Endothelial cell of umbilical vein (primary cell): ENCODE data around the gene SPATA31D4. TPM values are rescaled to one million over a fixed set of nuclear protein-coding genes. Genes with fewer than 3 reads are reported as not detected.

Experiments
- BruUV-seq: library from RNA; stranded (reverse); fragments of 400-500 nt; replicated peaks from 2 replicates; lab custom pipeline; 2021; lab: Mats Ljungman, UMichigan
- CTCF ChIA-PET: fragments of 300-600, 350-600 bp; sonication (Branson Sonifier 250); formaldehyde crosslinking; loops from one replicate; lab custom pipeline; 2021; ENCODE audit warnings: antibody characterized with exemption, inconsistent platforms; lab: Charles Lee
- POLR2A ChIA-PET: fragments of 300-600, 350-600 bp; sonication (Branson Sonifier 250); formaldehyde crosslinking; loops from one replicate; lab custom pipeline; 2021; ENCODE audit warnings: antibody characterized with exemption, inconsistent platforms; lab: Charles Lee
- DNase-seq: peaks from one replicate; pipeline ENCODE4 v3.0.0-alpha.2; 2011; ENCODE audit warnings: low read depth, low spot score
- FAIRE-seq: peaks from 2 replicates; lab custom pipeline; 2011; peaks lifted over from hg19 to GRCh38; lab: Jason Lieb, UNC
- H2AFZ ChIP-seq: 2 replicates; pipeline ENCODE4 v1.6.0; 2012; ENCODE audit warnings: low read depth, low read length, control low read depth, inconsistent platforms
- H3K27ac ChIP-seq: 2 replicates; pipeline ENCODE4 v1.5.1; 2011; ENCODE audit warnings: low read depth, mild to moderate bottlenecking, control low read depth, low read length, moderate library complexity; ENCODE audit not compliant: insufficient read depth
- H3K27me3 ChIP-seq, 2 experiments: 2 replicates each; pipeline versions ENCODE4 v1.6.0 to v1.6.1; 2011; ENCODE audit warnings: low read length in 2 of 2, mixed read lengths in 1 of 2; ENCODE audit not compliant: control insufficient read depth in 2 of 2, insufficient read depth in 2 of 2
- H3K36me3 ChIP-seq, 2 experiments: 2 replicates in 1 of 2; 3 replicates in 1 of 2; pipeline ENCODE4 v1.5.1; 2011; ENCODE audit warnings: low read length in 2 of 2, mild to moderate bottlenecking in 1 of 2, moderate library complexity in 1 of 2; ENCODE audit not compliant: control insufficient read depth in 2 of 2, insufficient read depth in 2 of 2; ENCODE audit errors: extremely low read depth in 1 of 2
- H3K4me1 ChIP-seq: 3 replicates; pipeline ENCODE4 v1.5.1; 2011; ENCODE audit warnings: mild to moderate bottlenecking, low read length; ENCODE audit not compliant: control insufficient read depth, insufficient read depth; ENCODE audit errors: extremely low read depth
- H3K4me2 ChIP-seq: 2 replicates; pipeline ENCODE4 v1.6.1; 2011; ENCODE audit warnings: low read length, control low read depth, mixed read lengths; ENCODE audit not compliant: insufficient read depth
- H3K4me3 ChIP-seq, 3 experiments: fragments of 200-600 bp in 1 of 3; sonication (generic), shearing (Covaris generic) in 1 of 3; replicated peaks in 1 of 3; 2 replicates each; pipeline ENCODE4 v1.5.1; 2011 to 2016; ENCODE audit warnings: control low read depth in 3 of 3, low read length in 3 of 3, mild to moderate bottlenecking in 2 of 3, inconsistent platforms in 1 of 3, low read depth in 1 of 3, moderate library complexity in 1 of 3; ENCODE audit not compliant: insufficient read depth in 1 of 3
- H3K79me2 ChIP-seq: 2 replicates; pipeline ENCODE4 v1.6.0; 2012; ENCODE audit warnings: low read length, inconsistent platforms; ENCODE audit not compliant: control insufficient read depth, insufficient read depth
- H3K9ac ChIP-seq: replicated peaks from 2 replicates; pipeline ENCODE3; 2011; ENCODE audit warnings: low read length, control low read depth; ENCODE audit not compliant: insufficient read depth; ENCODE audit errors: extremely low read depth
- H3K9me1 ChIP-seq: replicated peaks from 3 replicates; pipeline ENCODE4 v1.6.0; 2011; ENCODE audit warnings: mild to moderate bottlenecking, low read length; ENCODE audit not compliant: control insufficient read depth, insufficient read depth; ENCODE audit errors: extremely low read depth
- H3K9me3 ChIP-seq: replicated peaks from 2 replicates; pipeline ENCODE4 v1.5.1; 2012; ENCODE audit warnings: low read length, inconsistent platforms; ENCODE audit not compliant: control insufficient read depth, insufficient read depth
- H4K20me1 ChIP-seq: replicated peaks from 2 replicates; pipeline ENCODE3; 2011; ENCODE audit warnings: mild to moderate bottlenecking, low read length; ENCODE audit not compliant: control insufficient read depth, insufficient read depth; ENCODE audit errors: extremely low read depth
- EZH2 ChIP-seq: IDR thresholded peaks from 2 replicates; pipeline ENCODE4 v1.6.1; 2012; ENCODE audit warnings: borderline replicate concordance, low read depth, mild to moderate bottlenecking, moderate library complexity, low read length, inconsistent platforms; ENCODE audit not compliant: severe bottlenecking
- FOS ChIP-seq: IDR thresholded peaks from 2 replicates; pipeline ENCODE4 v1.6.1; 2011; ENCODE audit warnings: mild to moderate bottlenecking, low read length, moderate library complexity, borderline replicate concordance; ENCODE audit not compliant: insufficient read depth
- GATA2 ChIP-seq: IDR thresholded peaks from 2 replicates; pipeline ENCODE4 v1.7.0; 2011; ENCODE audit warnings: low read depth, mild to moderate bottlenecking, moderate library complexity, mixed read lengths, low read length; ENCODE audit not compliant: insufficient read length, insufficient read depth
- JUN ChIP-seq: IDR thresholded peaks from 2 replicates; pipeline ENCODE4 v1.6.1; 2011; ENCODE audit warnings: borderline replicate concordance, low read depth; ENCODE audit not compliant: insufficient read length, insufficient read depth
- MYC ChIP-seq: IDR thresholded peaks from one replicate; pipeline ENCODE4 v1.6.1; 2011; ENCODE audit warnings: mild to moderate bottlenecking, low read depth, low read length
- POLR2A ChIP-seq: IDR thresholded peaks from 2 replicates; pipeline ENCODE4 v1.6.1; 2012; ENCODE audit warnings: low read depth, mild to moderate bottlenecking, control low read depth, low read length
- POLR2AphosphoS5 ChIP-seq: IDR thresholded peaks from 2 replicates; pipeline ENCODE4 v1.6.1; 2012; ENCODE audit warnings: low read depth, mild to moderate bottlenecking, control low read depth, low read length, moderate library complexity; ENCODE audit not compliant: insufficient read depth
- dilution Hi-C: fragments of 300-500 bp; cut with MboI; formaldehyde crosslinking; loops from one replicate; pipeline ENCODE4 v1.15.0; 2019; ENCODE audit warnings: low sequenced_read_pairs; ENCODE audit not compliant: extremely low pct_ligation_motif_present
- intact Hi-C: fragments of 100-400 bp; cut with micrococcal nuclease; formaldehyde crosslinking; loops from one replicate; pipeline ENCODE4 v1.10.0; 2022
- polyA plus RNA-seq, 4 experiments: library from polyadenylated mRNA; depleted of rRNA in 3 of 4; stranded (reverse) in 3 of 4; unstranded in 1 of 4; fragments of >200 nt; gene quantifications; 2 replicates each; pipeline versions ENCODE4 v1.2.1 to v1.2.3, GENCODE V29; 2011 to 2012; ENCODE audit warnings: missing spikeins in 1 of 4
- total RNA-seq: library from RNA; stranded (reverse); gene quantifications from 2 replicates; pipeline ENCODE4 v1.2.3, GENCODE V29; 2021
- TF ChIP-seq, protein P1 (sequence below), 2 donors: IDR thresholded peaks; 1 replicate in 1 of 2; 2 replicates in 1 of 2; pipeline ENCODE4 v1.5.1; 2011; ENCODE audit warnings: low read length in 2 of 2, mild to moderate bottlenecking in 2 of 2, moderate library complexity in 2 of 2, control low read depth in 1 of 2, inconsistent platforms in 1 of 2, low read depth in 1 of 2; ENCODE audit not compliant: insufficient read depth in 1 of 2; ENCODE audit errors: extremely low read depth in 1 of 2
- TF ChIP-seq, protein P2 (sequence below): IDR thresholded peaks from 2 replicates; pipeline ENCODE4 v1.6.1; 2011; ENCODE audit not compliant: insufficient read depth, insufficient read length

Gene SPATA31D4
- total and polyA plus RNA-seq, 2 donors (not counting 3 experiments of a cell fraction or from before 2014, with no cell fraction given) = not detected

DNA sequence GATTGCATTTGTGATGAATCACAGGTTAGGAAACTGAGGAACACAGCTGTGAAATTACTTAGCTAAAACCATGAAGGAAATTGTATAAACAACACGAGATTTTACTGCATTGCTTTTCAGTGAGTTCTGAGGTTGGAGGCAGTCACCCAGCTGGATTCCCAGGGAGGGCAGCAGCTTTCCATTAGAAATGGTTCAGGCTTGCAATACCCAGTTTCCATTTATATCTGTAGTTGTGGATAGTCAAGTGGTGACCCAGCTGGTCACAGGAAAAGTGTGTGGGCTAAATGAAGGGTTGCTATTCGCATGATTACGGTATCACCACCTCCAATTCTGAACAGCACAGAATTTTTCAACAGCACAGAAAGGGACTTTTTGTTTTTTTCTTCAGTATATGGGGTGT, 34.3 kb upstream of the SPATA31D4 start:
- no peaks in the 10 kb centered on the region for H3K79me2 ChIP-seq
- H3K9ac ChIP-seq = no peak overlapping the region
- no peak overlapping the region for H3K4me2 ChIP-seq
- no TSS peak for BruUV-seq
- H3K9me3 ChIP-seq = no peaks in the 10 kb centered on the region
- no peaks in the 10 kb centered on the region for H4K20me1 ChIP-seq
- H2AFZ ChIP-seq = no peak overlapping the region
- H3K36me3 ChIP-seq = no peaks in the 10 kb centered on the region
- FAIRE-seq (no peak), DNase-seq (no peak)
- intact Hi-C loops (no loop called here), dilution Hi-C loops (no loop called here)
- no peak overlapping the region for H3K27ac ChIP-seq
- TF ChIP-seq FOS (no peak), JUN (no peak), POLR2AphosphoS5 (no peak), MYC (no peak), EZH2 (no peak), GATA2 (no peak), POLR2A (no peak)
- TF ChIP-seq, protein P1, sequence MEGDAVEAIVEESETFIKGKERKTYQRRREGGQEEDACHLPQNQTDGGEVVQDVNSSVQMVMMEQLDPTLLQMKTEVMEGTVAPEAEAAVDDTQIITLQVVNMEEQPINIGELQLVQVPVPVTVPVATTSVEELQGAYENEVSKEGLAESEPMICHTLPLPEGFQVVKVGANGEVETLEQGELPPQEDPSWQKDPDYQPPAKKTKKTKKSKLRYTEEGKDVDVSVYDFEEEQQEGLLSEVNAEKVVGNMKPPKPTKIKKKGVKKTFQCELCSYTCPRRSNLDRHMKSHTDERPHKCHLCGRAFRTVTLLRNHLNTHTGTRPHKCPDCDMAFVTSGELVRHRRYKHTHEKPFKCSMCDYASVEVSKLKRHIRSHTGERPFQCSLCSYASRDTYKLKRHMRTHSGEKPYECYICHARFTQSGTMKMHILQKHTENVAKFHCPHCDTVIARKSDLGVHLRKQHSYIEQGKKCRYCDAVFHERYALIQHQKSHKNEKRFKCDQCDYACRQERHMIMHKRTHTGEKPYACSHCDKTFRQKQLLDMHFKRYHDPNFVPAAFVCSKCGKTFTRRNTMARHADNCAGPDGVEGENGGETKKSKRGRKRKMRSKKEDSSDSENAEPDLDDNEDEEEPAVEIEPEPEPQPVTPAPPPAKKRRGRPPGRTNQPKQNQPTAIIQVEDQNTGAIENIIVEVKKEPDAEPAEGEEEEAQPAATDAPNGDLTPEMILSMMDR (IDR thresholded peaks at IDR 0.05; ENCODE audit: extremely low read depth in 1 of 2, insufficient read depth in 1 of 2, low read depth in 1 of 2, low read length in 2 of 2) = no peak
- TF ChIP-seq, protein P2, sequence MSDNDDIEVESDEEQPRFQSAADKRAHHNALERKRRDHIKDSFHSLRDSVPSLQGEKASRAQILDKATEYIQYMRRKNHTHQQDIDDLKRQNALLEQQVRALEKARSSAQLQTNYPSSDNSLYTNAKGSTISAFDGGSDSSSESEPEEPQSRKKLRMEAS = no peak
- POLR2A ChIA-PET = interaction anchor here (0.6 kb wide), 1 partner anchor 257 kb away, joined by 6 read pairs; no protein-coding TSS in a partner anchor
- peaks cover 0 to 2% of the 10 kb centered on the region in 2 experiments for H3K27me3 ChIP-seq
- H3K4me3 ChIP-seq = no peak overlapping the region
- CTCF ChIA-PET = interaction anchor here (1.0 kb wide), 2 partner anchors 12 to 45 kb away, joined by 3 read pairs; no protein-coding TSS in a partner anchor
- H3K9me1 ChIP-seq = no peaks in the 10 kb centered on the region
- H3K4me1 ChIP-seq = no peaks in the 10 kb centered on the region
